ENCODE data around the gene CCT7. TPM values are rescaled to one million over a fixed set of nuclear protein-coding genes. Genes with fewer than 3 reads are reported as not detected.
"Not testable (repeated sequence)": the region's sequence is repeated elsewhere in the genome, so short reads cannot be mapped to it uniquely, and the experiment has no call there.

Gene CCT7
- total RNA-seq, 1 donor from 2014 or later = 124 TPM

GRCh38 chr2:73255907-73256617 is 22.0 kb downstream of the CCT7 start:
- DNase-seq = no peak

GRCh38 chr2:73256618-73256922 is 22.5 kb downstream of the CCT7 start:
- no peak for DNase-seq

- DNase-seq = no peak
Observed at GRCh38 chr2:73257021-73257420, 22.9 kb downstream of the CCT7 start.

GRCh38 chr2:73257425-73258125 is 23.5 kb downstream of the CCT7 start:
- DNase-seq = no peak

- DNase-seq = no peak
Observed at GRCh38 chr2:73258186-73258912, 24.2 kb downstream of the CCT7 start.

GRCh38 chr2:73258913-73259215 is 24.8 kb downstream of the CCT7 start:
- no peak for DNase-seq

GRCh38 chr2:73259276-73259675 is 25.2 kb downstream of the CCT7 start:
- no peak for DNase-seq

- DNase-seq = no peak
Observed at GRCh38 chr2:73259704-73260337, 25.7 kb downstream of the CCT7 start.

- no peak for DNase-seq
Observed at GRCh38 chr2:73260338-73260984, 26.4 kb downstream of the CCT7 start.

- no peak for DNase-seq
Observed at GRCh38 chr2:73262108-73262651, 28.1 kb downstream of the CCT7 start.

GRCh38 chr2:73262691-73263429 is 28.8 kb downstream of the CCT7 start:
- not testable (repeated sequence) for DNase-seq

GRCh38 chr2:73263540-73264331 is 29.6 kb downstream of the CCT7 start:
- no peak for DNase-seq

- DNase-seq = no peak
Observed at GRCh38 chr2:73264332-73264606, 30.2 kb downstream of the CCT7 start.

- DNase-seq = no peak
Observed at GRCh38 chr2:73264783-73265182, 30.7 kb downstream of the CCT7 start.

- DNase-seq = no peak
Observed at GRCh38 chr2:73265298-73266060, 31.4 kb downstream of the CCT7 start.

GRCh38 chr2:73266061-73266901 is 32.2 kb downstream of the CCT7 start:
- DNase-seq = no peak

GRCh38 chr2:73267008-73267407 is 32.9 kb downstream of the CCT7 start:
- no peak for DNase-seq

- DNase-seq = no peak
Observed at GRCh38 chr2:73268366-73268829, 34.3 kb downstream of the CCT7 start.

Data from skin of body (tissue), 2 donors.